Measurements from ENCODE around the gene GRK5. TPM values are rescaled to one million over a fixed set of nuclear protein-coding genes. Genes with fewer than 3 reads are reported as not detected.

Gene GRK5
- total and polyA plus RNA-seq, 9 of the 15 experiments (the other 6 are each of a cell fraction or from before 2014, with no cell fraction given): 0.46 to 0.83 (median 0.67) TPM; not detected in 2

DNA sequence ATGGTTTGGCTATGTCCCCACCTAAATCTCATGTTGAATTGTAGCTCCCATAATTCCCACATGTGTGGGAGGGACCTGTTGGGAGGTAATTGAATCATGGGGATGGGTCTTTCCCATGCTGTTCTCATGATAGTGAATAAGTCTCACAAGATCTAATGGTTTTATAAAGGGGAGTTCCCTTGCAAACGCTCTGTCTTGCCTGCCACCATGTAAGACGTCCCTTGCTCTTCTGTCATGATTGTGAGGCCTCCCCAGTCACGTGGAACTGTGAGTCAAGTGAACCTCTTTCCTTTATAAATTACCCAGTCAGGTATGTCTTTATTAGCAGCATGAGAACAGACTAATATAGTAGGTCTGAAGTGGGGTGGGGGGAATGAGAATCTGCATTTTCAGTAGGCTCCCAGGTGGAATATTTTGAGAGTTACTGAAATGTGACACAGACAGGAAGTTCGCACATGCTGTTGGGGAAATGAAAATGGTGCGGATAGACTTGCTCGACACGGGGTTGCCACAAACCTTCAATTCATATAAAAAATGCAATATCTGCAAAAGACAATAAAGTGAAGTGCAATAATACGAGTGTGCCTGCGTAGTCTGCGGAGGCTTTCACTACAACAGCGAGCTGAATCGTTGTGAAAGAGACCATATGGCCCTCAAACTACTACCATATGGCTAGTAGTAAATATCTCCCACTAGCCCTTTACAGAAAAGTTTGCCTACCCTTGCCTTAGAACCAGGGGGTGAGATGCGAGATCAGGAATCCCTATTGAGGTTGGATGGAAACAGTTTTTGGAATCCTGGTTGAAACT lies 166.1 kb downstream of the GRK5 start:
- no peak for ATAC-seq
- ChIA-PET CTCF (ENCODE audit: low intra/inter-chr PET ratio) (no interaction called here), POLR2A (interaction anchor here (0.7 kb wide), 1 partner anchor 108 kb away, joined by 3 read pairs; no protein-coding TSS in a partner anchor)
- Histone ChIP-seq H3K36me3 (ENCODE audit: control insufficient read depth, insufficient read depth, low read length) (no peaks in the 10 kb centered on the region), H3K9ac (ENCODE audit: insufficient read depth in 1 of 2, low read depth in 2 of 2, low read length in 2 of 2) (no peak overlapping the region), H3K27me3 (ENCODE audit: control insufficient read depth in 2 of 2, insufficient read depth in 2 of 2, low read length in 2 of 2) (peaks cover 2 to 43% of the 10 kb centered on the region in 2 experiments; a peak in 3 of 5 replicates), H3K4me2 (ENCODE audit: insufficient read depth, low read length) (no peak overlapping the region), H3K4me1 (replicated peaks in 1 of 2; ENCODE audit: control insufficient read depth in 2 of 2, insufficient read depth in 2 of 2, low read length in 2 of 2) (peaks cover 0 to 10% of the 10 kb centered on the region in 2 experiments; a peak in 2 of 5 replicates), H3K9me3 (replicated peaks; ENCODE audit: control insufficient read depth, insufficient read depth, low read depth, low read length) (no peaks in the 10 kb centered on the region), H4K20me1 (replicated peaks; ENCODE audit: control insufficient read depth, insufficient read depth, low read length) (no peaks in the 10 kb centered on the region), H2AFZ (ENCODE audit: low read depth, low read length) (no peak overlapping the region), H3K27ac (ENCODE audit: extremely low read depth, low read depth, low read length) (no peak overlapping the region), H3K4me3 (no peak overlapping the region), H3K79me2 (ENCODE audit: control insufficient read depth, insufficient read depth, low read length) (no peaks in the 10 kb centered on the region), H3K9me1 (ENCODE audit: control insufficient read depth, insufficient read depth, low read length) (no peaks in the 10 kb centered on the region)
- no peak for FAIRE-seq
- in situ Hi-C loops (cut with MboI): no loop called here
- intact Hi-C loops (cut with micrococcal nuclease): no loop called here
- no TSS peak for BruUV-seq (replicated peaks)
- 15% methylated on average over 13 of the region's 13 CpGs for WGBS (ENCODE audit: insufficient coverage, low coverage, missing lambda C conversion rate)
- DNase-seq (ENCODE audit: extremely low read depth in 1 of 4, low spot score in 3 of 4): no peak
- TF ChIP-seq ZNF561 (CRISPR knock-in tag; conservative IDR thresholded peaks at IDR 0.05): no peak
- TF ChIP-seq, protein P1, sequence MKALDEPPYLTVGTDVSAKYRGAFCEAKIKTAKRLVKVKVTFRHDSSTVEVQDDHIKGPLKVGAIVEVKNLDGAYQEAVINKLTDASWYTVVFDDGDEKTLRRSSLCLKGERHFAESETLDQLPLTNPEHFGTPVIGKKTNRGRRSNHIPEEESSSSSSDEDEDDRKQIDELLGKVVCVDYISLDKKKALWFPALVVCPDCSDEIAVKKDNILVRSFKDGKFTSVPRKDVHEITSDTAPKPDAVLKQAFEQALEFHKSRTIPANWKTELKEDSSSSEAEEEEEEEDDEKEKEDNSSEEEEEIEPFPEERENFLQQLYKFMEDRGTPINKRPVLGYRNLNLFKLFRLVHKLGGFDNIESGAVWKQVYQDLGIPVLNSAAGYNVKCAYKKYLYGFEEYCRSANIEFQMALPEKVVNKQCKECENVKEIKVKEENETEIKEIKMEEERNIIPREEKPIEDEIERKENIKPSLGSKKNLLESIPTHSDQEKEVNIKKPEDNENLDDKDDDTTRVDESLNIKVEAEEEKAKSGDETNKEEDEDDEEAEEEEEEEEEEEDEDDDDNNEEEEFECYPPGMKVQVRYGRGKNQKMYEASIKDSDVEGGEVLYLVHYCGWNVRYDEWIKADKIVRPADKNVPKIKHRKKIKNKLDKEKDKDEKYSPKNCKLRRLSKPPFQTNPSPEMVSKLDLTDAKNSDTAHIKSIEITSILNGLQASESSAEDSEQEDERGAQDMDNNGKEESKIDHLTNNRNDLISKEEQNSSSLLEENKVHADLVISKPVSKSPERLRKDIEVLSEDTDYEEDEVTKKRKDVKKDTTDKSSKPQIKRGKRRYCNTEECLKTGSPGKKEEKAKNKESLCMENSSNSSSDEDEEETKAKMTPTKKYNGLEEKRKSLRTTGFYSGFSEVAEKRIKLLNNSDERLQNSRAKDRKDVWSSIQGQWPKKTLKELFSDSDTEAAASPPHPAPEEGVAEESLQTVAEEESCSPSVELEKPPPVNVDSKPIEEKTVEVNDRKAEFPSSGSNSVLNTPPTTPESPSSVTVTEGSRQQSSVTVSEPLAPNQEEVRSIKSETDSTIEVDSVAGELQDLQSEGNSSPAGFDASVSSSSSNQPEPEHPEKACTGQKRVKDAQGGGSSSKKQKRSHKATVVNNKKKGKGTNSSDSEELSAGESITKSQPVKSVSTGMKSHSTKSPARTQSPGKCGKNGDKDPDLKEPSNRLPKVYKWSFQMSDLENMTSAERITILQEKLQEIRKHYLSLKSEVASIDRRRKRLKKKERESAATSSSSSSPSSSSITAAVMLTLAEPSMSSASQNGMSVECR (CRISPR knock-in tag; IDR thresholded peaks at IDR 0.05): no peak
- no peak for TF ChIP-seq SMAD2 (IDR thresholded peaks at IDR 0.05; ENCODE audit: low read depth, low read length)
- TF ChIP-seq TAF1 (IDR thresholded peaks at IDR 0.05; ENCODE audit: control insufficient read depth, extremely low read depth, insufficient read depth, low read length, severe bottlenecking): no peak
- no peak for TF ChIP-seq ZFX (CRISPR knock-in tag; IDR thresholded peaks at IDR 0.05)
- TF ChIP-seq ZNF75A (CRISPR knock-in tag; IDR thresholded peaks at IDR 0.05): no peak
- TF ChIP-seq, protein P2, sequence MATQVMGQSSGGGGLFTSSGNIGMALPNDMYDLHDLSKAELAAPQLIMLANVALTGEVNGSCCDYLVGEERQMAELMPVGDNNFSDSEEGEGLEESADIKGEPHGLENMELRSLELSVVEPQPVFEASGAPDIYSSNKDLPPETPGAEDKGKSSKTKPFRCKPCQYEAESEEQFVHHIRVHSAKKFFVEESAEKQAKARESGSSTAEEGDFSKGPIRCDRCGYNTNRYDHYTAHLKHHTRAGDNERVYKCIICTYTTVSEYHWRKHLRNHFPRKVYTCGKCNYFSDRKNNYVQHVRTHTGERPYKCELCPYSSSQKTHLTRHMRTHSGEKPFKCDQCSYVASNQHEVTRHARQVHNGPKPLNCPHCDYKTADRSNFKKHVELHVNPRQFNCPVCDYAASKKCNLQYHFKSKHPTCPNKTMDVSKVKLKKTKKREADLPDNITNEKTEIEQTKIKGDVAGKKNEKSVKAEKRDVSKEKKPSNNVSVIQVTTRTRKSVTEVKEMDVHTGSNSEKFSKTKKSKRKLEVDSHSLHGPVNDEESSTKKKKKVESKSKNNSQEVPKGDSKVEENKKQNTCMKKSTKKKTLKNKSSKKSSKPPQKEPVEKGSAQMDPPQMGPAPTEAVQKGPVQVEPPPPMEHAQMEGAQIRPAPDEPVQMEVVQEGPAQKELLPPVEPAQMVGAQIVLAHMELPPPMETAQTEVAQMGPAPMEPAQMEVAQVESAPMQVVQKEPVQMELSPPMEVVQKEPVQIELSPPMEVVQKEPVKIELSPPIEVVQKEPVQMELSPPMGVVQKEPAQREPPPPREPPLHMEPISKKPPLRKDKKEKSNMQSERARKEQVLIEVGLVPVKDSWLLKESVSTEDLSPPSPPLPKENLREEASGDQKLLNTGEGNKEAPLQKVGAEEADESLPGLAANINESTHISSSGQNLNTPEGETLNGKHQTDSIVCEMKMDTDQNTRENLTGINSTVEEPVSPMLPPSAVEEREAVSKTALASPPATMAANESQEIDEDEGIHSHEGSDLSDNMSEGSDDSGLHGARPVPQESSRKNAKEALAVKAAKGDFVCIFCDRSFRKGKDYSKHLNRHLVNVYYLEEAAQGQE (IDR thresholded peaks at IDR 0.05; ENCODE audit: borderline replicate concordance): no peak
- TF ChIP-seq, protein P2 (CRISPR knock-in tag; IDR thresholded peaks at IDR 0.05; ENCODE audit: low read depth): no peak
- TF ChIP-seq HNRNPLL (IDR thresholded peaks at IDR 0.05; ENCODE audit: low read depth, low read length, poor library complexity, severe bottlenecking): no peak

Data from K562 (cell line).